HEK293 (cell line): ENCODE measurements around the gene ADORA3.

Source experiments
- CTCF ChIA-PET: fragments of 350-600 bp; formaldehyde crosslinking; extraction: SDS; loops from one replicate; lab custom pipeline; 2021; ENCODE audit warnings: antibody characterized with exemption; lab: Yijun Ruan, JAX
- POLR2A ChIA-PET: fragments of 300-600 bp; formaldehyde crosslinking; extraction: SDS; loops from one replicate; lab custom pipeline; 2020; ENCODE audit warnings: antibody characterized with exemption, inconsistent platforms; lab: Yijun Ruan, JAX
- H3K27ac ChIP-seq: fragments of 200-500 bp; sonication (Bioruptor generic); 2 replicates; pipeline ENCODE4 v1.5.1; 2014; ENCODE audit warnings: low read depth, low read length, control low read depth, inconsistent platforms; ENCODE audit errors: extremely low read depth
- H3K36me3 ChIP-seq, 2 experiments: fragments of 200-500 bp in 1 of 2; sonication (Bioruptor generic) in 1 of 2; 1 replicate in 1 of 2; 2 replicates in 1 of 2; pipeline ENCODE4 v1.5.1; 2014 to 2017; ENCODE audit warnings: inconsistent platforms in 2 of 2, low read length in 2 of 2; ENCODE audit not compliant: control insufficient read depth in 2 of 2, insufficient read depth in 1 of 2
- H3K4me1 ChIP-seq: fragments of 200-500 bp; sonication (Bioruptor generic); 2 replicates; pipeline ENCODE4 v1.5.1; 2014; ENCODE audit warnings: mild to moderate bottlenecking, low read length, inconsistent platforms; ENCODE audit not compliant: control insufficient read depth, insufficient read depth
- H3K4me3 ChIP-seq: 2 replicates; pipeline ENCODE4 v1.5.1; 2011; ENCODE audit warnings: low read depth, mild to moderate bottlenecking, control low read depth, low read length, moderate library complexity
- H3K9me3 ChIP-seq: fragments of 200-500 bp; sonication (Bioruptor generic); 2 replicates; pipeline ENCODE4 v1.5.1; 2014; ENCODE audit warnings: low read depth, low read length, inconsistent platforms; ENCODE audit not compliant: control insufficient read depth, insufficient read depth
- EGR2 ChIP-seq: fragments of 450-650 bp; formaldehyde crosslinking; IDR thresholded peaks from 2 replicates; pipeline ENCODE4 v1.5.1; 2016; ENCODE audit warnings: low read depth, missing biosample characterization, missing genetic modification characterization
- GLI4 ChIP-seq: fragments of 450-650 bp; formaldehyde crosslinking; IDR thresholded peaks from 2 replicates; pipeline ENCODE4 v1.5.1; 2016; ENCODE audit warnings: missing biosample characterization, missing genetic modification characterization
- HIC1 ChIP-seq: fragments of 450-650 bp; formaldehyde crosslinking; IDR thresholded peaks from 2 replicates; pipeline ENCODE4 v1.5.1; 2016; ENCODE audit warnings: missing biosample characterization, missing genetic modification characterization
- KLF10 ChIP-seq: fragments of 450-650 bp; IDR thresholded peaks from 2 replicates; pipeline ENCODE4 v1.5.1; 2018; ENCODE audit warnings: missing biosample characterization, mild to moderate bottlenecking, missing genetic modification characterization
- MEIS1 ChIP-seq: sonication (generic); formaldehyde crosslinking; IDR thresholded peaks from 2 replicates; pipeline ENCODE4 v1.8.1; 2022; ENCODE audit warnings: missing genetic modification reagents, mild to moderate bottlenecking, borderline replicate concordance
- PATZ1 ChIP-seq: fragments of 450-650 bp; formaldehyde crosslinking; IDR thresholded peaks from 2 replicates; pipeline ENCODE4 v1.5.1; 2016; ENCODE audit warnings: missing biosample characterization, missing genetic modification characterization
- SP3 ChIP-seq: fragments of 450-650 bp; formaldehyde crosslinking; IDR thresholded peaks from 2 replicates; pipeline ENCODE4 v1.5.1; 2016; ENCODE audit warnings: missing biosample characterization, missing genetic modification characterization
- TSHZ1 ChIP-seq: fragments of 450-650 bp; formaldehyde crosslinking; IDR thresholded peaks from 2 replicates; pipeline ENCODE4 v1.5.1; 2016; ENCODE audit warnings: missing biosample characterization, missing genetic modification characterization, borderline replicate concordance
- ZNF16 ChIP-seq: fragments of 450-650 bp; formaldehyde crosslinking; IDR thresholded peaks from 2 replicates; pipeline ENCODE4 v1.5.1; 2016; ENCODE audit warnings: low read depth, missing biosample characterization, missing genetic modification characterization
- ZNF175 ChIP-seq: fragments of 450-650 bp; formaldehyde crosslinking; IDR thresholded peaks from 2 replicates; pipeline ENCODE4 v1.5.1; 2016; ENCODE audit warnings: missing biosample characterization, missing genetic modification characterization
- ZNF23 ChIP-seq: fragments of 450-650 bp; formaldehyde crosslinking; IDR thresholded peaks from 2 replicates; pipeline ENCODE4 v1.5.1; 2016; ENCODE audit warnings: missing biosample characterization, missing genetic modification characterization, borderline replicate concordance
- ZNF274 ChIP-seq, 2 experiments: fragments of 200-500 bp in 1 of 2; fragments of 450-650 bp in 1 of 2; sonication (Bioruptor generic) in 1 of 2; formaldehyde crosslinking in 1 of 2; IDR thresholded peaks; 2 replicates each; pipeline versions ENCODE4 v1.5.1 to v1.6.1; 2014 to 2016; ENCODE audit warnings: borderline replicate concordance in 1 of 2, inconsistent platforms in 1 of 2, low read length in 1 of 2, missing biosample characterization in 1 of 2, missing genetic modification characterization in 1 of 2
- ZNF280C ChIP-seq: fragments of 450-650 bp; formaldehyde crosslinking; IDR thresholded peaks from 2 replicates; pipeline ENCODE4 v1.5.1; 2016; ENCODE audit warnings: missing biosample characterization, missing genetic modification characterization
- ZNF449 ChIP-seq: fragments of 450-650 bp; formaldehyde crosslinking; IDR thresholded peaks from 2 replicates; pipeline ENCODE4 v1.5.1; 2017; ENCODE audit warnings: missing biosample characterization, mild to moderate bottlenecking, missing genetic modification characterization, moderate library complexity
- ZNF600 ChIP-seq: fragments of 450-650 bp; formaldehyde crosslinking; IDR thresholded peaks from 2 replicates; pipeline ENCODE4 v1.5.1; 2016; ENCODE audit warnings: missing biosample characterization, missing genetic modification characterization
- ZNF624 ChIP-seq: fragments of 450-650 bp; formaldehyde crosslinking; IDR thresholded peaks from 2 replicates; pipeline ENCODE4 v1.5.1; 2017; ENCODE audit warnings: missing biosample characterization, missing genetic modification characterization
- ZNF670 ChIP-seq: fragments of 450-650 bp; formaldehyde crosslinking; IDR thresholded peaks from 2 replicates; pipeline ENCODE4 v1.5.1; 2016; ENCODE audit warnings: missing biosample characterization, missing genetic modification characterization, low read depth
- ZNF843 ChIP-seq: fragments of 450-650 bp; formaldehyde crosslinking; IDR thresholded peaks from 2 replicates; pipeline ENCODE4 v1.5.1; 2016; ENCODE audit warnings: missing biosample characterization, missing genetic modification characterization

Gene ADORA3

GRCh38 chr1:111471538-111471937 lies 31.9 kb downstream of the ADORA3 start:
- Histone ChIP-seq H3K36me3 (peaks cover 0 to 41% of the 10 kb centered on the region in 2 experiments; a peak in 1 of 3 replicates), H3K4me1 (no peaks in the 10 kb centered on the region), H3K27ac (no peak overlapping the region), H3K9me3 (no peaks in the 10 kb centered on the region), H3K4me3 (no peak overlapping the region)
- ChIA-PET POLR2A (no interaction called here), CTCF (interaction anchor here (1.1 kb wide), 1 partner anchor 8 kb away, joined by 4 read pairs; no protein-coding TSS in a partner anchor)
- TF ChIP-seq KLF10 (tag by site-specific recombination): no peak
- TF ChIP-seq TSHZ1 (tag by site-specific recombination): no peak

- ChIA-PET POLR2A (no interaction called here), CTCF (no interaction called here)
- H3K4me3 ChIP-seq: no peak overlapping the region
- no peaks in the 10 kb centered on the region for H3K9me3 ChIP-seq
- peaks cover 0 to 41% of the 10 kb centered on the region in 2 experiments; a peak in 1 of 3 replicates for H3K36me3 ChIP-seq
- no peak overlapping the region for H3K27ac ChIP-seq
- TF ChIP-seq ZNF16 (tag by site-specific recombination): no peak
- TF ChIP-seq ZNF280C (tag by site-specific recombination): no peak
- no peak for TF ChIP-seq SP3 (tag by site-specific recombination)
- TF ChIP-seq EGR2 (tag by site-specific recombination): no peak
- TF ChIP-seq HIC1 (tag by site-specific recombination): no peak
- no peak for TF ChIP-seq ZNF600 (tag by site-specific recombination)
- no peak for TF ChIP-seq PATZ1 (tag by site-specific recombination)
- TF ChIP-seq ZNF23: no peak
- TF ChIP-seq ZNF843 (tag by site-specific recombination): no peak
- no peak for TF ChIP-seq ZNF449 (tag by site-specific recombination)
- TF ChIP-seq MEIS1: no peak
- TF ChIP-seq ZNF274 (IDR thresholded peaks at IDR 0.05; ENCODE audit: low read length): no peak
- no peak for TF ChIP-seq ZNF274 (tag by site-specific recombination; IDR thresholded peaks at IDR 0.05; ENCODE audit: borderline replicate concordance)
- no peak for TF ChIP-seq ZNF670 (tag by site-specific recombination)
- no peak for TF ChIP-seq GLI4 (tag by site-specific recombination)
- no peak for TF ChIP-seq ZNF624 (tag by site-specific recombination)
- no peak for TF ChIP-seq ZNF175 (tag by site-specific recombination)
- H3K4me1 ChIP-seq: no peaks in the 10 kb centered on the region
Observed at GRCh38 chr1:111471012-111471411, 32.4 kb downstream of the ADORA3 start.
